ENCODE data around the gene MED23.
"Not testable (repeated sequence)": the region's sequence is repeated elsewhere in the genome, so short reads cannot be mapped to it uniquely, and the experiment has no call there.

Gene MED23

GRCh38 chr6:131574686-131575085 is 53.4 kb downstream of the MED23 start:
- DNase-seq (ENCODE audit: low read depth in 2 of 2, low spot score in 1 of 2): no peak

DNA sequence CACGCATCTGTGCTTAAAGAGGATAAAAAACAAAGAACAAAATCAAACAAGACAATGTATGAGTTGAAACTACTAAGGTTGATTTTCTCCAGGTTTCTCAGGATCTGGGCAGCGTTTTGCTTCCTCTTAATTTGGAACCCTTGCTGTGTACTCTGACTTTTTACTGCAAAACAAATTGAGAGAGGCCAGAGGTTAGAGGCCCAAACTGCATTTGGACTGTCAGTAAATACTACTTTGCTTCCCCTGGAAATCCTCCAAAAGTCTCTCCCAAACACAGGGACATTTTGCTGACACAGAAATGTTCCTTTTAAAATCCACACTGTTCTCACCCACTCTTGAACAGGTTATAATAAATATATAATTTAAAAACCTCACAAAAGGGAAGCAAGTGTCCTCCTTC is 53.9 kb downstream of the MED23 start:
- DNase-seq (ENCODE audit: low read depth in 2 of 2, low spot score in 1 of 2): no peak

DNA sequence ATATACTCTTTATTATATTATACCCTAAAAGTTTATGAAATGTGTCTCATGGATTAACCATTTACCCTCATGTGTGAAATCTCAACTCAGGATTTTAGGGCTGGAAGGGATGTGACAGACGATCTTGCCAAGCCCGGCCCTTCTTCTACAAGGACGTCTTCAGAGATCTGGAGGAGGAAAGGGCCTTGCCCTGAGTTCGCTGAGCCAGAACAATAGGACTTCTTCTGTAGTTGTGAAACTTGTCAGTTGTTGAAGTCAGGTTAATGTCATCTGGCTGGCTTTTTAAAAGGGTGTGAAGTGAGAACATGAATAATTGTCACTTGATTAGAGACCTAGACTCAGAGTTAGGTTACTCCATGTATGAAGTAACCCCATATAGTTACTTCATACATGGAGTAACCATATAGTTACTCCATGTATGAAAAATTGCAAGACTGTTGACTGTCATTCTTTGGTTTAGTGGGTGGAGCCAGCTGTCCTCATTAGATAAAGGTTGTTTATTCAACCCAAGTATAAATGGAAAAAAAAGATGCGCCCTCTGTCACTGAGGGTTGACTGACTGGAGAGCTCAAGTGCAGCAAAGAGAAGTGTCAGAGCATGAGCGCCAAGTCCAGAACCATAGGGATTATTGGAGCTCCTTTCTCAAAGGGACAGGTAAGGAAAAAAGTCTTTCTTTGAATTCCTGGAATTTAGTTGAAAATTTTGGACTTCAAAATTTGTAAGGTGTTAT is 55.2 kb downstream of the MED23 start, which contains the start of gene ARG1:
ARG1 (plus strand) TSS at position 541 of the 730 bp plus-strand sequence; CDS start at position 598, 57 bp downstream.
- no peak for DNase-seq (ENCODE audit: low read depth in 2 of 2, low spot score in 1 of 2)

GRCh38 chr6:131568726-131569125 is 59.3 kb downstream of the MED23 start:
- DNase-seq (ENCODE audit: low read depth in 2 of 2, low spot score in 1 of 2): no peak

DNA sequence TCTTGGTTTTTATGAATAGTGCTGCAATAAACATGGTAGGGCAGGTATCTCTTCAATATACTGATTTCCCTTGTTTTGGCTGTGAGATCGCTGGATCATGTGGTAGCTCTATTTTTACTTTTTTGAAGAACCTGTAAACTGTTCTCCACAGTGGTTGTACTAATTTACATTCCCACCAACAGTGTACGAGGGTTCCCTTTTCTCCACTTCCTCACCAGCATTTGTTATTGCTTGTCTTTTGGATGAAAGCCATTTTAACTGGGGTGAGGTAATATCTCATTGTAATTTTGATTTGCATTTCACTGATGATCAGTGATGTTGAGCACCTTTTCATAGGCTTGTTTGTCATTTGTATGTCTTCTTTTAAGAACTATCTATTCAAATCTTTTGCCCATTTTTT is 63.0 kb downstream of the MED23 start:
- no peak for DNase-seq (ENCODE audit: low read depth in 2 of 2, low spot score in 1 of 2)

DNA sequence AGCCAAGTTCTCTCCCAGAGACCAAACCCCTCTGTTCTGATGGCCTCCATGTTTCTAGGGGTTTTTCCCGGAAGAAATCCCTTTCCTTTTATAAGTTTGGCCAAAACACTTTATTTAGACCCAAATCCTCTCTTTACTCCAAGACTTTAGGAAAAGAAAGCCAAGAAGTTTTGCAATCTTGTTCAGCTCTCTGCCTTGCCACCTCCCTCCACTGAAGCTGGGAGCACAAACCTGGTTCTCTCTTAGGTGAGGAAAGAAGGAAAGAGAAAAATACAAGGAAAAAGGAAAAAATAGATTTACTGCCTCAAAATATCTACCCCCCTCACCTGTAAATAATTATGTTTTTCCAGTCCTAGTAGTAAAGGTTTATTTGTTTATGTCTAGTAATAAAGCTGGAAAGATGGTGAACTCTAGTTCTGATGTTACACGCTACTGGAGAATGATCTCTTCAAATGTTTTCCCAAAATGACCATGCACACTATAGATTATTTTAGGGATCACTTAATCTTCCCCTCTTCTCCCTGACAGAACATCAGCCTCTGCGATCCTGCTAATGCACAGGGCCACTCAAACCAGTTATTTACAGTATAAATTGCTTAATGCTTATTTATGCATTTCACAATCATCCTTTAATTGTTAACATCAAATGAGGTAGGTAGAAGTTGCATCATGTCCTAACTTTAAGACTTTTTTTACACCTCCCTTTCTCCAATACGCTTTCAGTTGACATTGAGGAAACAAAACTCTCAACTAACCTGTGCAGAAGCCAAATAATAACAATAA is 65.9 kb downstream of the MED23 start:
- no peak for DNase-seq (ENCODE audit: low read depth in 2 of 2, low spot score in 1 of 2)

DNA sequence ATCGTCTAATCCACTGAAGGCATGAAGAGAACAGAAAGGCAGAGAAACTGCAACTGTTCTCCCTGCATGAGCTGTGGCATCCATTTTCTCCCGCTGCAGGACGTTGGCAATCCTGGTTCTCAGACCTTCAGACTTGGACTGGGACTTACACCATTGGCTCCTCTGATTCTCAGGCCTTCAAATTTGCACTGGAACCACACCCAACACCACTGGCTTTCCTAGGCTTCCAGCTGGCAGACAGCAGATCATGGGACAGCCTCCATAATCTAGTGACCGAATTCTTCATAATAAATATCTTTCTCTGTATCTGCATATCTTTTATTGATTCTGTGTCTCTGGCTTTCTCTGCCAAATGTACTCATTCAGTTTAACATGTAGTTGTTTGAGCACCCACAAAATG is 69.1 kb downstream of the MED23 start:
- DNase-seq (ENCODE audit: low read depth in 2 of 2, low spot score in 1 of 2): no peak

DNA sequence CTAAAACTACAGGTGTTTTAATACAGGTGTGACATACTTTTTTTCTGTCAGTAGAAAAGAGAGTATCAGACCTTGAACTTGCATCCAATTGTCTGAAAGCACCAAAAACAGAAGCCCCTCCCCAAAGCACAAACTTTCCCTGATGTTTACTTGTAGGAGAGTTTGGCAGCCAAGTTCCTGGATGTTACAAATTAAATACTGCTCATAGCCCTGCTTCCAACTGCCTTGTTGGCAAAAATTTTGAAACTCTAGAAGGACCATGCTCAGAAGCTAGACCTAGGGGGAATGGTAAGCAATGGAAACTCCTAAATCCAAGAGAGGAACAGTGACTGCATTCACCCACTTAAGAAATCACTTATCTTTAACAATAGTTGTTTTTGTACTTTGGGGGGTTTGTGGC is 72.0 kb downstream of the MED23 start:
- no peak for DNase-seq (ENCODE audit: low read depth in 2 of 2, low spot score in 1 of 2)

DNA sequence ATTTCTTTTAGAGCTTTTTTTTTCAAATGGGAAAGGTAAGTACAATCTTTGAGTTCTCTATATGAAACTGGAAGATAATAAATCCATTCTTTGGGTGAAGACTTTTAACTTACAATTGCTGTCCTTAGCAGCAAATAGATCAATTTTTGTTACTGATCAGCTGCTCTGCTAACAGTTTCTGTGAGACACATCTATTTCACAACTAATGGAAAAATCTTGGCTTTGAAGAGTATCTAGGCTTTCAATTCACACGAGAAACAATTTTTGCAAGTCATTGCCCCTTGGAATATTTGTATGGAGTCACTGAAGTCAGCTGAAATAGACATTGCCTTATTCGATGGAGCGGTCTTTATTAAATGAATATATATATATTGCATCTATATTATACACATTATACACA is 75.5 kb downstream of the MED23 start:
- no peak for DNase-seq (ENCODE audit: low read depth in 2 of 2, low spot score in 1 of 2)

DNA sequence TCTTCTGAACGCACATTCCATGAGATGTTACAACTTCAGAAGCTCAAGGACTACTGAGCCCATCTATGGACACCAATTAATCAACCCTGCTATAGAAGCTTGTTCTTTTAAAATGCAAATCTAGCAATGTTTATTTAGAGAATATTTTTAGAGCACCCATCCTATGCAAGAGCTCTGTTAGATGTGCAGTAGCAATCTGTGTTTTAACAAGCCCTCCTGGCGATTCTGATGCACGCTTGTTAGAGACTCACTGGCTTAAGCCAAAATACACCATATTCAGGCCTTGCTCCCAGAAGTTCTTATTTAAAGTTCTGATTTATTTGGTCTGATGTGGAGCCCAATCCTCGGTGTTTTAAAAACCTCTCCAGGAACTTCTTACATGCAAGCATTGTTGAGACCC is 76.1 kb downstream of the MED23 start:
- no peak for DNase-seq (ENCODE audit: low read depth in 2 of 2, low spot score in 1 of 2)

GRCh38 chr6:131549811-131550210 is 78.2 kb downstream of the MED23 start:
- DNase-seq (ENCODE audit: low read depth in 2 of 2, low spot score in 1 of 2): no peak

- no peak for DNase-seq (ENCODE audit: low read depth in 2 of 2, low spot score in 1 of 2)
Measured at GRCh38 chr6:131548441-131548840, 79.6 kb downstream of the MED23 start.

- no peak for DNase-seq (ENCODE audit: low read depth in 2 of 2, low spot score in 1 of 2)
Measured at GRCh38 chr6:131547488-131547887, 80.6 kb downstream of the MED23 start.

DNA sequence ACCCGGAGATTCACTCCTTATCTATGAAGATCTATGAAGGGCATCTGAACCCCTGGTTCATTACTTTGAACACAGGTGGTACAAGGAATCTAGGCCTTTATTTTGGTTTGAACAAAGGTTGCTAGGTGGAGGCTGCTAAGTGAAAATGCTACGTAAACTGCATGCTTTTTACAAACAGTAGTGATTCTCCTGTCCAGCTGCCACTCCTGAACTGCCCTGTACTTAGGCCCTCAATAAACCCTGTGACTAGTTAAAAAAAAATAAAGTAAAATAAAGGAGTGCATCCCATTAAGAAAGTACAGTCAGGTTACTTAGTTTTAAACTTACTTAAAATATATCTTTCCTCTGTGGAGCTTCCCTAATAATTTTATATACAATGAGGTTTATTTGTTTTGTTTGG is 82.7 kb downstream of the MED23 start:
- DNase-seq (ENCODE audit: low read depth in 2 of 2, low spot score in 1 of 2): no peak

GRCh38 chr6:131538615-131539014 is 89.4 kb downstream of the MED23 start:
- not testable (repeated sequence) for DNase-seq (ENCODE audit: low read depth in 2 of 2, low spot score in 1 of 2)

GRCh38 chr6:131532580-131533039 is 95.4 kb downstream of the MED23 start:
- peak in 1 of 2 donors; percentile 17 for DNase-seq (ENCODE audit: low read depth in 2 of 2, low spot score in 1 of 2)

DNA sequence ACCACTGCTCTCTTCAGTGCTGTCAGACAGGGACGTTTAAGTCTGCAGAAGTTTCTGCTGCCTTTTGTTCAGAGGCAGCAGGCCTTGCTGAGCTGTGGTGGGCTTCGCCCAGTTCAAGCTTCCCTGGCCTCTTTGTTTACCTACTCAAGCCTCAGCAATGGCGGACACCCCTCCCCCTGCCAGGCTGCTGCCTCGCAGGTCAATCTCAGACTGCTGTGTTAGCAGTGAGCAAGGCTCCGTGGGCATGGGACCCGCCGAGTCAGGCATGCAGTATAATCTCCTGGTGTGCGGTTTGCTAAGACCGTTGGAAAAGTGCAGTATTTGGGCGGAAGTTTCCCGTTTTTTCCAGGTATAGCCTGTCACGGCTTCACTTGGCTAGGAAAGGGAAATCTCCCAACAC is 96.4 kb downstream of the MED23 start:
- DNase-seq (ENCODE audit: low read depth in 2 of 2, low spot score in 1 of 2): not testable (repeated sequence)

GRCh38 chr6:131530936-131531335 is 97.1 kb downstream of the MED23 start:
- DNase-seq (ENCODE audit: low read depth in 2 of 2, low spot score in 1 of 2): not testable (repeated sequence)

DNA sequence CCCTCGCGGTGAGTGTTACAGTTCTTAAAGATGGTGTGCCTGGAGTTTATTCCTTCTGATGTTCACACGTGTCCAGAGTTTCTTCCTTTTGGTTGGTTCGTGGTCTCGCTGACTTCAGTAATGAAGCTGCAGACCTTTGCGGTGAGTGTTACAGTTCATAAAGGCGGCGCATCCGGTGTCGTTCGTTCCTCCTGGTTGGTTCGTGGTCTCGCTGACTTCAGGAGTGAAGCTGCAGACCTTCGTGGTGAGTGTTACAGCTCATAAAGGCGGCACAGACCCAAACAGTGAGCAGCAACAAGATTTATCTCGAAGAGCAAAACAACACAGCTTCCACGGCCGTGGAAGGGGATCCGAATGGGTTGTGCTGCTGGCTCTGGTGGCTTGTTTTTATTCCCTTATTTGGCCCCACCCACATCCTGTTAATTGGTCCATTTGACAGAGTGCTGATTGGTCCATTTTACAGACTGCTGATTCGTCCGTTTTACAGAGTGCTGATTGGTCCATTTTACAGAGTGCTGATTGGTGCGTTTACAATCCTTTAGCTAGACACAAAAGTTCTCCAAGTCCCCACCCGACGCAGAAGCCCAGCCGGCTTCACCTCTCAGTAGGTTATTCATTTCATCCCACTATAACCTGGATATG is 103.2 kb downstream of the MED23 start:
- peak in 1 of 2 donors; percentile 12 for DNase-seq (ENCODE audit: low read depth in 2 of 2, low spot score in 1 of 2)

GRCh38 chr6:131523988-131524673 is 103.9 kb downstream of the MED23 start:
- no peak for DNase-seq (ENCODE audit: low read depth in 2 of 2, low spot score in 1 of 2)

Measured in stimulated activated CD8-positive, alpha-beta memory T cell treated with anti-CD3 and anti-CD28 coated beads, Interleukin-4, amount 100 ng/mL, for 4 hours (primary cell).